GM23338 (cell line): ENCODE data around the gene NAMPT. TPM values are rescaled to one million over a fixed set of nuclear protein-coding genes. Genes with fewer than 3 reads are reported as not detected.

Experiments used
- ATAC-seq: fragments of 200-7000 bp; cut with Tn5 transposase; 3 replicates; pipeline ENCODE4 v1.9.1; 2020
- DNase-seq: peaks from one replicate; pipeline ENCODE4 v3.0.0-alpha.2; 2015; ENCODE audit warnings: low spot score
- H2AFZ ChIP-seq: fragments of 200-600 bp; sonication (generic); 2 replicates; pipeline ENCODE4 v1.8.0; 2016; ENCODE audit warnings: antibody characterized with exemption, mild to moderate bottlenecking, moderate library complexity
- H3F3A ChIP-seq: fragments of 200-600 bp; sonication (generic); replicated peaks from 2 replicates; pipeline ENCODE4 v1.8.0; 2017; ENCODE audit warnings: antibody characterized with exemption, mixed run types, low read depth
- H3K27ac ChIP-seq: fragments of 200-600 bp; sonication (generic); 2 replicates; pipeline ENCODE4 v1.6.1; 2016; ENCODE audit warnings: low read depth
- H3K27me3 ChIP-seq: fragments of 200-600 bp; sonication (generic); 2 replicates; pipeline ENCODE4 v1.8.0; 2016; ENCODE audit warnings: mild to moderate bottlenecking, mixed run types, moderate library complexity; ENCODE audit not compliant: insufficient read depth
- H3K36me3 ChIP-seq: fragments of 200-600 bp; sonication (generic); 2 replicates; pipeline ENCODE4 v1.8.0; 2016; ENCODE audit warnings: mild to moderate bottlenecking; ENCODE audit not compliant: insufficient read depth
- H3K4me1 ChIP-seq: fragments of 200-600 bp; sonication (generic); 2 replicates; pipeline ENCODE4 v1.8.0; 2016; ENCODE audit warnings: mild to moderate bottlenecking, moderate library complexity; ENCODE audit not compliant: insufficient read depth
- H3K4me2 ChIP-seq: fragments of 200-600 bp; sonication (generic); 2 replicates; pipeline ENCODE4 v1.7.1; 2017; ENCODE audit warnings: mixed run types
- H3K4me3 ChIP-seq: fragments of 200-600 bp; sonication (generic); 2 replicates; pipeline ENCODE4 v1.6.1; 2016; ENCODE audit warnings: mixed run types
- H3K79me2 ChIP-seq: fragments of 200-600 bp; sonication (generic); replicated peaks from 2 replicates; pipeline ENCODE4 v1.8.0; 2017; ENCODE audit warnings: mild to moderate bottlenecking; ENCODE audit not compliant: insufficient read depth
- H3K9me2 ChIP-seq: fragments of 200-600 bp; sonication (generic); 2 replicates; pipeline ENCODE4 v1.8.0; 2017; ENCODE audit not compliant: insufficient read depth
- H4K20me1 ChIP-seq: fragments of 200-600 bp; sonication (generic); replicated peaks from 2 replicates; pipeline ENCODE4 v1.8.0; 2017; ENCODE audit warnings: mild to moderate bottlenecking; ENCODE audit not compliant: insufficient read depth
- H3K27ac Mint-ChIP-seq: 2 replicates; pipeline ENCODE4 v1.8.0; 2020; ENCODE audit warnings: inconsistent platforms, mild to moderate bottlenecking, moderate library complexity, mixed read lengths
- H3K27me3 Mint-ChIP-seq: 3 replicates; pipeline ENCODE4 v1.8.0; 2022; ENCODE audit warnings: low read depth, mild to moderate bottlenecking, moderate library complexity, mixed read lengths, inconsistent platforms; ENCODE audit not compliant: insufficient read depth, poor library complexity
- H3K36me3 Mint-ChIP-seq: 3 replicates; pipeline ENCODE4 v1.8.0; 2021; ENCODE audit warnings: low read depth, mild to moderate bottlenecking, inconsistent platforms, moderate library complexity, mixed read lengths
- H3K4me1 Mint-ChIP-seq: 3 replicates; pipeline ENCODE4 v1.8.0; 2020; ENCODE audit warnings: mild to moderate bottlenecking, inconsistent platforms, mixed read lengths
- H3K4me3 Mint-ChIP-seq: 3 replicates; pipeline ENCODE4 v1.8.0; 2021; ENCODE audit warnings: moderate library complexity, mild to moderate bottlenecking, inconsistent platforms, mixed read lengths
- H3K9me3 Mint-ChIP-seq: 3 replicates; pipeline ENCODE4 v1.8.0; 2020; ENCODE audit warnings: moderate library complexity, mild to moderate bottlenecking, inconsistent platforms, mixed read lengths
- EZH2 ChIP-seq: fragments of 200-600 bp; sonication (generic); IDR thresholded peaks from one replicate; pipeline ENCODE4 v1.8.0; 2017; ENCODE audit warnings: antibody characterized with exemption, mild to moderate bottlenecking, low read depth; ENCODE audit not compliant: unreplicated experiment
- EZH2phosphoT487 ChIP-seq: fragments of 200-600 bp; sonication (generic); IDR thresholded peaks from one replicate; pipeline ENCODE4 v1.8.1; 2018; ENCODE audit warnings: antibody characterized with exemption; ENCODE audit not compliant: unreplicated experiment
- JUNB ChIP-seq: IDR thresholded peaks from one replicate; pipeline ENCODE4 v1.6.1; 2016; ENCODE audit warnings: antibody characterized with exemption; ENCODE audit not compliant: unreplicated experiment
- NANOG ChIP-seq: IDR thresholded peaks from 2 replicates; pipeline ENCODE4 v1.6.1; 2016; ENCODE audit warnings: antibody characterized with exemption, borderline replicate concordance
- POLR2AphosphoS5 ChIP-seq: IDR thresholded peaks from 2 replicates; pipeline ENCODE4 v1.6.1; 2016; ENCODE audit warnings: antibody characterized with exemption, low read depth
- STAT1 ChIP-seq: IDR thresholded peaks from one replicate; pipeline ENCODE4 v1.6.1; 2016; ENCODE audit warnings: antibody characterized with exemption; ENCODE audit not compliant: unreplicated experiment
- ZNF114 ChIP-seq: fragments of 250-450 bp; sonication (Bioruptor Pico); IDR thresholded peaks from 2 replicates; pipeline ENCODE4 v1.5.0; 2020; ENCODE audit warnings: mild to moderate bottlenecking, moderate library complexity
- ZNF331 ChIP-seq: fragments of 250-450 bp; sonication (Bioruptor Pico); IDR thresholded peaks from 2 replicates; pipeline ENCODE4 v1.5.0; 2020; ENCODE audit warnings: low read depth, mild to moderate bottlenecking, moderate library complexity
- polyA plus RNA-seq: library from polyadenylated mRNA; unstranded; fragments of >200 nt; fragmentation: Nextera tagmentation; extraction: Ambion mirVana; gene quantifications from 2 replicates; pipeline ENCODE4 v1.2.1, GENCODE V29; 2016
- total RNA-seq: library from RNA; depleted of rRNA; stranded (reverse); fragments of >200 nt; shearing (Covaris generic); gene quantifications from 2 replicates; pipeline ENCODE4 v1.2.3, GENCODE V29; 2014
- TF ChIP-seq, protein P1 (sequence below): fragments of 250-450 bp; sonication (Bioruptor Pico); IDR thresholded peaks from 2 replicates; pipeline ENCODE4 v1.5.0; 2020; ENCODE audit warnings: mild to moderate bottlenecking, moderate library complexity
- TF ChIP-seq, protein P2 (sequence below), 2 experiments: fragments of 200-600 bp in 1 of 2; sonication (generic) in 1 of 2; conservative IDR thresholded peaks; 2 replicates each; pipeline versions ENCODE4 v1.5.1 to v1.6.1; 2016 to 2017; ENCODE audit warnings: antibody characterized with exemption in 2 of 2, low read depth in 2 of 2, mild to moderate bottlenecking in 2 of 2, moderate library complexity in 1 of 2
- TF ChIP-seq, protein P3 (sequence below): IDR thresholded peaks from one replicate; pipeline ENCODE4 v1.6.1; 2018; ENCODE audit warnings: antibody characterized with exemption; ENCODE audit not compliant: unreplicated experiment

The NAMPT gene
- total and polyA plus RNA-seq, 2 experiments from 2014 or later = 37.9 to 73.9 TPM

DNA sequence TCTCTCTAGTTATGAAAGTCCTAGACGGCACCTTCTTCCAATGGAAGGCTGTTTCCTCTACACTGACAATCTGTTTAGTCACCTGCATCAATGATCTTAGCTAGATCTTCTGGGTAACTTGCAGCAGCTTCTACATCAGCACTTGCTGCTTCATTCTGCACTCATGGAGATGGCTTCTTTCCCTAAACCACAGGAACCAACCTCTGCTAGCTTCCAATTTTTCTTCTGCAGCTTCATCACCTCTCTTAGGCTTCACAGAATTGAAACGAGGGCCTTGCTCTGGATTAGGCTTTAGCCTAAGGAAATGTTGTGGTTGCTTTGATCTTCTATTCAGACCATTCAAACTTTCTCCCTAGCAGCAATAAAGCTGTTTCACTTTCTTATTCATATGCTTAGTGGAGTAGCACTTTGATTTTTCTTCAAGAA is 24.6 kb downstream of the NAMPT start:
- Histone ChIP-seq H3K4me3 (no peak overlapping the region), H4K20me1 (0 out of 2 replicates have a peak, but pooled peaks cover 13% of the 10 kb centered on the region), H3K79me2 (0 out of 2 replicates have a peak, but pooled peaks cover 6% of the 10 kb centered on the region), H3K9me2 (no peaks in the 10 kb centered on the region), H3K27ac (0 out of 2 replicates have a peak overlapping the region, but pooled peaks have one; percentile 15), H2AFZ (no peak overlapping the region), H3K27me3 (no peaks in the 10 kb centered on the region), H3F3A (no peaks in the 10 kb centered on the region), H3K4me1 (0 out of 2 replicates have a peak, but pooled peaks cover 11% of the 10 kb centered on the region), H3K4me2 (no peak overlapping the region), H3K36me3 (peaks cover 26% of the 10 kb centered on the region; the same call in 1 of the 2 replicates)
- no peaks in the 10 kb centered on the region for H3K27me3 Mint-ChIP-seq
- H3K4me3 Mint-ChIP-seq = no peak overlapping the region
- H3K9me3 Mint-ChIP-seq = no peaks in the 10 kb centered on the region
- DNase-seq (no peak), ATAC-seq (no peak)
- H3K36me3 Mint-ChIP-seq = peaks cover 41% of the 10 kb centered on the region
- TF ChIP-seq POLR2AphosphoS5 (no peak), STAT1 (no peak), ZNF331 (CRISPR knock-in tag) (no peak), NANOG (no peak), EZH2phosphoT487 (no peak), EZH2 (no peak), JUNB (no peak), ZNF114 (CRISPR knock-in tag) (no peak)
- TF ChIP-seq, protein P1, sequence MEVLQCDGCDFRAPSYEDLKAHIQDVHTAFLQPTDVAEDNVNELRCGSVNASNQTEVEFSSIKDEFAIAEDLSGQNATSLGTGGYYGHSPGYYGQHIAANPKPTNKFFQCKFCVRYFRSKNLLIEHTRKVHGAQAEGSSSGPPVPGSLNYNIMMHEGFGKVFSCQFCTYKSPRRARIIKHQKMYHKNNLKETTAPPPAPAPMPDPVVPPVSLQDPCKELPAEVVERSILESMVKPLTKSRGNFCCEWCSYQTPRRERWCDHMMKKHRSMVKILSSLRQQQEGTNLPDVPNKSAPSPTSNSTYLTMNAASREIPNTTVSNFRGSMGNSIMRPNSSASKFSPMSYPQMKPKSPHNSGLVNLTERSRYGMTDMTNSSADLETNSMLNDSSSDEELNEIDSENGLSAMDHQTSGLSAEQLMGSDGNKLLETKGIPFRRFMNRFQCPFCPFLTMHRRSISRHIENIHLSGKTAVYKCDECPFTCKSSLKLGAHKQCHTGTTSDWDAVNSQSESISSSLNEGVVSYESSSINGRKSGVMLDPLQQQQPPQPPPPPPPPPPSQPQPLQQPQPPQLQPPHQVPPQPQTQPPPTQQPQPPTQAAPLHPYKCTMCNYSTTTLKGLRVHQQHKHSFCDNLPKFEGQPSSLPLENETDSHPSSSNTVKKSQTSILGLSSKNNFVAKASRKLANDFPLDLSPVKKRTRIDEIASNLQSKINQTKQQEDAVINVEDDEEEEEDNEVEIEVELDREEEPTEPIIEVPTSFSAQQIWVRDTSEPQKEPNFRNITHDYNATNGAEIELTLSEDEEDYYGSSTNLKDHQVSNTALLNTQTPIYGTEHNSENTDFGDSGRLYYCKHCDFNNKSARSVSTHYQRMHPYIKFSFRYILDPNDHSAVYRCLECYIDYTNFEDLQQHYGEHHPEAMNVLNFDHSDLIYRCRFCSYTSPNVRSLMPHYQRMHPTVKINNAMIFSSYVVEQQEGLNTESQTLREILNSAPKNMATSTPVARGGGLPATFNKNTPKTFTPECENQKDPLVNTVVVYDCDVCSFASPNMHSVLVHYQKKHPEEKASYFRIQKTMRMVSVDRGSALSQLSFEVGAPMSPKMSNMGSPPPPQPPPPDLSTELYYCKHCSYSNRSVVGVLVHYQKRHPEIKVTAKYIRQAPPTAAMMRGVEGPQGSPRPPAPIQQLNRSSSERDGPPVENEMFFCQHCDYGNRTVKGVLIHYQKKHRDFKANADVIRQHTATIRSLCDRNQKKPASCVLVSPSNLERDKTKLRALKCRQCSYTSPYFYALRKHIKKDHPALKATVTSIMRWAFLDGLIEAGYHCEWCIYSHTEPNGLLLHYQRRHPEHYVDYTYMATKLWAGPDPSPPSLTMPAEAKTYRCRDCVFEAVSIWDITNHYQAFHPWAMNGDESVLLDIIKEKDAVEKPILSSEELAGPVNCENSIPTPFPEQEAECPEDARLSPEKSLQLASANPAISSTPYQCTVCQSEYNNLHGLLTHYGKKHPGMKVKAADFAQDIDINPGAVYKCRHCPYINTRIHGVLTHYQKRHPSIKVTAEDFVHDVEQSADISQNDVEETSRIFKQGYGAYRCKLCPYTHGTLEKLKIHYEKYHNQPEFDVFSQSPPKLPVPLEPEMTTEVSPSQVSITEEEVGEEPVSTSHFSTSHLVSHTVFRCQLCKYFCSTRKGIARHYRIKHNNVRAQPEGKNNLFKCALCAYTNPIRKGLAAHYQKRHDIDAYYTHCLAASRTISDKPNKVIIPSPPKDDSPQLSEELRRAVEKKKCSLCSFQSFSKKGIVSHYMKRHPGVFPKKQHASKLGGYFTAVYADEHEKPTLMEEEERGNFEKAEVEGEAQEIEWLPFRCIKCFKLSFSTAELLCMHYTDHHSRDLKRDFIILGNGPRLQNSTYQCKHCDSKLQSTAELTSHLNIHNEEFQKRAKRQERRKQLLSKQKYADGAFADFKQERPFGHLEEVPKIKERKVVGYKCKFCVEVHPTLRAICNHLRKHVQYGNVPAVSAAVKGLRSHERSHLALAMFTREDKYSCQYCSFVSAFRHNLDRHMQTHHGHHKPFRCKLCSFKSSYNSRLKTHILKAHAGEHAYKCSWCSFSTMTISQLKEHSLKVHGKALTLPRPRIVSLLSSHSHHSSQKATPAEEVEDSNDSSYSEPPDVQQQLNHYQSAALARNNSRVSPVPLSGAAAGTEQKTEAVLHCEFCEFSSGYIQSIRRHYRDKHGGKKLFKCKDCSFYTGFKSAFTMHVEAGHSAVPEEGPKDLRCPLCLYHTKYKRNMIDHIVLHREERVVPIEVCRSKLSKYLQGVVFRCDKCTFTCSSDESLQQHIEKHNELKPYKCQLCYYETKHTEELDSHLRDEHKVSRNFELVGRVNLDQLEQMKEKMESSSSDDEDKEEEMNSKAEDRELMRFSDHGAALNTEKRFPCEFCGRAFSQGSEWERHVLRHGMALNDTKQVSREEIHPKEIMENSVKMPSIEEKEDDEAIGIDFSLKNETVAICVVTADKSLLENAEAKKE (CRISPR knock-in tag) = no peak
- TF ChIP-seq, protein P2, sequence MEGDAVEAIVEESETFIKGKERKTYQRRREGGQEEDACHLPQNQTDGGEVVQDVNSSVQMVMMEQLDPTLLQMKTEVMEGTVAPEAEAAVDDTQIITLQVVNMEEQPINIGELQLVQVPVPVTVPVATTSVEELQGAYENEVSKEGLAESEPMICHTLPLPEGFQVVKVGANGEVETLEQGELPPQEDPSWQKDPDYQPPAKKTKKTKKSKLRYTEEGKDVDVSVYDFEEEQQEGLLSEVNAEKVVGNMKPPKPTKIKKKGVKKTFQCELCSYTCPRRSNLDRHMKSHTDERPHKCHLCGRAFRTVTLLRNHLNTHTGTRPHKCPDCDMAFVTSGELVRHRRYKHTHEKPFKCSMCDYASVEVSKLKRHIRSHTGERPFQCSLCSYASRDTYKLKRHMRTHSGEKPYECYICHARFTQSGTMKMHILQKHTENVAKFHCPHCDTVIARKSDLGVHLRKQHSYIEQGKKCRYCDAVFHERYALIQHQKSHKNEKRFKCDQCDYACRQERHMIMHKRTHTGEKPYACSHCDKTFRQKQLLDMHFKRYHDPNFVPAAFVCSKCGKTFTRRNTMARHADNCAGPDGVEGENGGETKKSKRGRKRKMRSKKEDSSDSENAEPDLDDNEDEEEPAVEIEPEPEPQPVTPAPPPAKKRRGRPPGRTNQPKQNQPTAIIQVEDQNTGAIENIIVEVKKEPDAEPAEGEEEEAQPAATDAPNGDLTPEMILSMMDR (conservative IDR thresholded peaks at IDR 0.05; ENCODE audit: low read depth in 2 of 2) = no peak
- TF ChIP-seq, protein P3, sequence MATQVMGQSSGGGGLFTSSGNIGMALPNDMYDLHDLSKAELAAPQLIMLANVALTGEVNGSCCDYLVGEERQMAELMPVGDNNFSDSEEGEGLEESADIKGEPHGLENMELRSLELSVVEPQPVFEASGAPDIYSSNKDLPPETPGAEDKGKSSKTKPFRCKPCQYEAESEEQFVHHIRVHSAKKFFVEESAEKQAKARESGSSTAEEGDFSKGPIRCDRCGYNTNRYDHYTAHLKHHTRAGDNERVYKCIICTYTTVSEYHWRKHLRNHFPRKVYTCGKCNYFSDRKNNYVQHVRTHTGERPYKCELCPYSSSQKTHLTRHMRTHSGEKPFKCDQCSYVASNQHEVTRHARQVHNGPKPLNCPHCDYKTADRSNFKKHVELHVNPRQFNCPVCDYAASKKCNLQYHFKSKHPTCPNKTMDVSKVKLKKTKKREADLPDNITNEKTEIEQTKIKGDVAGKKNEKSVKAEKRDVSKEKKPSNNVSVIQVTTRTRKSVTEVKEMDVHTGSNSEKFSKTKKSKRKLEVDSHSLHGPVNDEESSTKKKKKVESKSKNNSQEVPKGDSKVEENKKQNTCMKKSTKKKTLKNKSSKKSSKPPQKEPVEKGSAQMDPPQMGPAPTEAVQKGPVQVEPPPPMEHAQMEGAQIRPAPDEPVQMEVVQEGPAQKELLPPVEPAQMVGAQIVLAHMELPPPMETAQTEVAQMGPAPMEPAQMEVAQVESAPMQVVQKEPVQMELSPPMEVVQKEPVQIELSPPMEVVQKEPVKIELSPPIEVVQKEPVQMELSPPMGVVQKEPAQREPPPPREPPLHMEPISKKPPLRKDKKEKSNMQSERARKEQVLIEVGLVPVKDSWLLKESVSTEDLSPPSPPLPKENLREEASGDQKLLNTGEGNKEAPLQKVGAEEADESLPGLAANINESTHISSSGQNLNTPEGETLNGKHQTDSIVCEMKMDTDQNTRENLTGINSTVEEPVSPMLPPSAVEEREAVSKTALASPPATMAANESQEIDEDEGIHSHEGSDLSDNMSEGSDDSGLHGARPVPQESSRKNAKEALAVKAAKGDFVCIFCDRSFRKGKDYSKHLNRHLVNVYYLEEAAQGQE = no peak
- no peak overlapping the region for H3K27ac Mint-ChIP-seq
- H3K4me1 Mint-ChIP-seq = peaks cover 4% of the 10 kb centered on the region
